ENCODE results near the gene SLC30A2. TPM values are rescaled to one million over a fixed set of nuclear protein-coding genes. Genes with fewer than 3 reads are reported as not detected.
A peak's percentile ranks its signal among the peaks of the same experiment; 100 is the strongest.
"Not testable (repeated sequence)": the region's sequence is repeated elsewhere in the genome, so short reads cannot be mapped to it uniquely, and the experiment has no call there.

Gene SLC30A2
- polyA plus RNA-seq (ENCODE audit: insufficient read length in 4 of 4) = 1 to 10 TPM; 3.1 to 5.8 (median 4.2) TPM

GRCh38 chr1:26045722-26046245 is at the start of gene SLC30A2:
TSS of gene SLC30A2 (minus strand) at chr1:26046118. CDS start at chr1:26045896, 222 bp downstream.
- DNase-seq (ENCODE audit: low read depth in 4 of 4, low spot score in 2 of 4) = no peak

GRCh38 chr1:26094677-26095383 is 48.9 kb upstream of the SLC30A2 start:
- DNase-seq (ENCODE audit: low read depth in 4 of 4, low spot score in 2 of 4) = peak in 1 of 4 donors; percentile 25

- no peak for DNase-seq (ENCODE audit: low read depth in 4 of 4, low spot score in 2 of 4)
Observed at GRCh38 chr1:26094076-26094669, 48.3 kb upstream of the SLC30A2 start.

- DNase-seq (ENCODE audit: low read depth in 4 of 4, low spot score in 2 of 4) = not testable (repeated sequence)
Observed at GRCh38 chr1:26093569-26093968, 47.7 kb upstream of the SLC30A2 start.

GRCh38 chr1:26092422-26092821 is 46.5 kb upstream of the SLC30A2 start:
- DNase-seq (ENCODE audit: low read depth in 4 of 4, low spot score in 2 of 4) = no peak

- DNase-seq (ENCODE audit: low read depth in 4 of 4, low spot score in 2 of 4) = no peak
Observed at GRCh38 chr1:26090893-26091292, 45.0 kb upstream of the SLC30A2 start.

- DNase-seq (ENCODE audit: low read depth in 4 of 4, low spot score in 2 of 4) = no peak
Observed at GRCh38 chr1:26089125-26089524, 43.2 kb upstream of the SLC30A2 start.

- no peak for DNase-seq (ENCODE audit: low read depth in 4 of 4, low spot score in 2 of 4)
Observed at GRCh38 chr1:26084844-26085243, 38.9 kb upstream of the SLC30A2 start.

GRCh38 chr1:26084091-26084561 is 38.2 kb upstream of the SLC30A2 start:
- DNase-seq (ENCODE audit: low read depth in 4 of 4, low spot score in 2 of 4) = no peak

- DNase-seq (ENCODE audit: low read depth in 4 of 4, low spot score in 2 of 4) = no peak
Observed at GRCh38 chr1:26083208-26083607, 37.3 kb upstream of the SLC30A2 start.

- no peak for DNase-seq (ENCODE audit: low read depth in 4 of 4, low spot score in 2 of 4)
Observed at GRCh38 chr1:26082020-26082350, 36.1 kb upstream of the SLC30A2 start.

GRCh38 chr1:26081267-26082019 is 35.5 kb upstream of the SLC30A2 start:
- DNase-seq (ENCODE audit: low read depth in 4 of 4, low spot score in 2 of 4) = no peak

GRCh38 chr1:26079960-26080814 is 34.3 kb upstream of the SLC30A2 start:
- DNase-seq (ENCODE audit: low read depth in 4 of 4, low spot score in 2 of 4) = no peak

GRCh38 chr1:26079178-26079563 is 33.3 kb upstream of the SLC30A2 start:
- no peak for DNase-seq (ENCODE audit: low read depth in 4 of 4, low spot score in 2 of 4)

GRCh38 chr1:26078286-26079177 is 32.6 kb upstream of the SLC30A2 start:
- DNase-seq (ENCODE audit: low read depth in 4 of 4, low spot score in 2 of 4) = no peak

GRCh38 chr1:26077524-26077923 is 31.6 kb upstream of the SLC30A2 start:
- DNase-seq (ENCODE audit: low read depth in 4 of 4, low spot score in 2 of 4) = no peak

GRCh38 chr1:26075421-26076144 is 29.7 kb upstream of the SLC30A2 start:
- no peak for DNase-seq (ENCODE audit: low read depth in 4 of 4, low spot score in 2 of 4)

GRCh38 chr1:26072305-26072704 is 26.4 kb upstream of the SLC30A2 start:
- DNase-seq (ENCODE audit: low read depth in 4 of 4, low spot score in 2 of 4) = no peak

- DNase-seq (ENCODE audit: low read depth in 4 of 4, low spot score in 2 of 4) = no peak
Observed at GRCh38 chr1:26070963-26071342, 25.0 kb upstream of the SLC30A2 start.
